ENCODE measurements around the gene ZNF319.

DNA sequence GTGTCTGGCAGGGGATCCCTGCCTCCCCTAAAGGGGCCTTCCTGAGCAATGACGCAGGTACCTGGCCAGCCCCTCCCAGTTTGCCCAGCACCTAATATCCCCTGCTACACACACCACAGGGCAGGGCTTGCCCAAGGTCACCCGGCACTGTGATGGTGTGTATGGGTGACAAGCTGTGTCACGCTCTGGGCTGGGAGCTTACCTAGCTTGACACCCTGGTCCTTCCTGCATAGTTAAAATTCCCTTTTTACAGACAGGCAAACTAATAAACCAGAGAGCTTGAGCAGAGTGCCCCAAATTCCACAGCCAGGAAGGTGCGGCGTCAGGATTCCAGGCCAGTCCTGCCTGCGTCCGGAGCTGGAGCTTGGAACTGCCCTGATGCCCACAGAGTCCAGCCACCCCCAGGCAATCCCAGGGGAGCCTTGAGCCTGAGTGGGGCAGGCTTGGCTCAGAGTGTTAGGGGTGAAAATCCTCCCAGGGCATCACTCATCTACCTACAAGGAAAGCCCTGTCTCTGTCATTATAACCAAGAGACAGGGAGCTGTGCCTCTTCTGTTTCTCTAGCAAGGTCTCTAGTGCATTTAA lies 43.2 kb upstream of the ZNF319 start:
- TF ChIP-seq, protein P1, sequence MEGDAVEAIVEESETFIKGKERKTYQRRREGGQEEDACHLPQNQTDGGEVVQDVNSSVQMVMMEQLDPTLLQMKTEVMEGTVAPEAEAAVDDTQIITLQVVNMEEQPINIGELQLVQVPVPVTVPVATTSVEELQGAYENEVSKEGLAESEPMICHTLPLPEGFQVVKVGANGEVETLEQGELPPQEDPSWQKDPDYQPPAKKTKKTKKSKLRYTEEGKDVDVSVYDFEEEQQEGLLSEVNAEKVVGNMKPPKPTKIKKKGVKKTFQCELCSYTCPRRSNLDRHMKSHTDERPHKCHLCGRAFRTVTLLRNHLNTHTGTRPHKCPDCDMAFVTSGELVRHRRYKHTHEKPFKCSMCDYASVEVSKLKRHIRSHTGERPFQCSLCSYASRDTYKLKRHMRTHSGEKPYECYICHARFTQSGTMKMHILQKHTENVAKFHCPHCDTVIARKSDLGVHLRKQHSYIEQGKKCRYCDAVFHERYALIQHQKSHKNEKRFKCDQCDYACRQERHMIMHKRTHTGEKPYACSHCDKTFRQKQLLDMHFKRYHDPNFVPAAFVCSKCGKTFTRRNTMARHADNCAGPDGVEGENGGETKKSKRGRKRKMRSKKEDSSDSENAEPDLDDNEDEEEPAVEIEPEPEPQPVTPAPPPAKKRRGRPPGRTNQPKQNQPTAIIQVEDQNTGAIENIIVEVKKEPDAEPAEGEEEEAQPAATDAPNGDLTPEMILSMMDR (IDR thresholded peaks at IDR 0.05; ENCODE audit: borderline replicate concordance, extremely low read depth, low read length, poor library complexity, severe bottlenecking): no peak
- no peak for TF ChIP-seq EZH2 (IDR thresholded peaks at IDR 0.05; ENCODE audit: borderline replicate concordance, low read depth, low read length, severe bottlenecking)
